Liver (tissue), 9 donors: ENCODE data around the gene PRPF40B. TPM values are rescaled to one million over a fixed set of nuclear protein-coding genes. Genes with fewer than 3 reads are reported as not detected.

Experiments used
- DNase-seq: peaks from one replicate; pipeline ENCODE4 v3.0.0-alpha.2; 2017; ENCODE audit warnings: low spot score
- H3K27ac ChIP-seq, 2 donors: one replicate each; pipeline ENCODE4 v1.7.0; 2013; ENCODE audit warnings: inconsistent platforms in 2 of 2, low read length in 2 of 2, control low read depth in 1 of 2, low read depth in 1 of 2, mild to moderate bottlenecking in 1 of 2
- H3K27me3 ChIP-seq, 4 donors: one replicate each; pipeline versions ENCODE4 v1.6.1 to v1.7.0; 2013; ENCODE audit warnings: low read length in 3 of 4, inconsistent platforms in 1 of 4, mild to moderate bottlenecking in 1 of 4, moderate library complexity in 1 of 4; ENCODE audit not compliant: control insufficient read depth in 4 of 4, insufficient read depth in 4 of 4
- H3K36me3 ChIP-seq, 4 donors: one replicate each; pipeline versions ENCODE4 v1.6.1 to v1.7.0; 2013; ENCODE audit warnings: low read length in 3 of 4, mild to moderate bottlenecking in 3 of 4, low read depth in 1 of 4, moderate library complexity in 1 of 4; ENCODE audit not compliant: control insufficient read depth in 4 of 4, insufficient read depth in 3 of 4
- H3K4me1 ChIP-seq, 4 donors: one replicate each; pipeline versions ENCODE4 v1.6.1 to v1.7.0; 2013; ENCODE audit warnings: low read length in 3 of 4, mild to moderate bottlenecking in 3 of 4, moderate library complexity in 1 of 4; ENCODE audit not compliant: control insufficient read depth in 4 of 4, insufficient read depth in 4 of 4
- H3K4me3 ChIP-seq, 3 donors: one replicate each; pipeline versions ENCODE4 v1.6.1 to v1.7.0; 2013; ENCODE audit warnings: low read length in 3 of 3, control low read depth in 1 of 3, low read depth in 1 of 3, mild to moderate bottlenecking in 1 of 3
- H3K9ac ChIP-seq, 2 donors: one replicate each; pipeline ENCODE4 v1.7.0; 2013; ENCODE audit warnings: low read length in 2 of 2, mild to moderate bottlenecking in 2 of 2, moderate library complexity in 2 of 2, control low read depth in 1 of 2, low read depth in 1 of 2
- H3K9me3 ChIP-seq, 4 donors: one replicate each; pipeline versions ENCODE4 v1.6.1 to v1.7.0; 2013; ENCODE audit warnings: low read length in 3 of 4; ENCODE audit not compliant: control insufficient read depth in 4 of 4
- FOXA1 ChIP-seq: IDR thresholded peaks from 2 replicates; pipeline ENCODE4 v1.6.1; 2016; ENCODE audit warnings: antibody characterized with exemption
- FOXA2 ChIP-seq: IDR thresholded peaks from 2 replicates; pipeline ENCODE4 v1.6.1; 2016; ENCODE audit warnings: antibody characterized with exemption
- GABPA ChIP-seq, 2 donors: IDR thresholded peaks in 1 of 2; conservative IDR thresholded peaks in 1 of 2; 2 replicates each; pipeline ENCODE4 v1.6.1; 2016; ENCODE audit warnings: antibody characterized with exemption in 2 of 2, mild to moderate bottlenecking in 1 of 2, moderate library complexity in 1 of 2
- HNF4A ChIP-seq, 2 donors: conservative IDR thresholded peaks; 2 replicates each; pipeline ENCODE4 v1.6.1; 2016; ENCODE audit warnings: antibody characterized with exemption in 2 of 2, mild to moderate bottlenecking in 2 of 2
- JUND ChIP-seq, 2 donors: IDR thresholded peaks; 2 replicates each; pipeline ENCODE4 v1.6.1; 2016; ENCODE audit warnings: antibody characterized with exemption in 2 of 2
- NR2F2 ChIP-seq: IDR thresholded peaks from 2 replicates; pipeline ENCODE4 v1.6.1; 2016; ENCODE audit warnings: antibody characterized with exemption
- RAD21 ChIP-seq, 2 donors: IDR thresholded peaks; 2 replicates each; pipeline ENCODE4 v1.6.1; 2016; ENCODE audit warnings: antibody characterized with exemption in 2 of 2, mild to moderate bottlenecking in 2 of 2
- TAF1 ChIP-seq: conservative IDR thresholded peaks from 2 replicates; pipeline ENCODE4 v1.6.1; 2016; ENCODE audit warnings: antibody characterized with exemption, mild to moderate bottlenecking
- ZBTB33 ChIP-seq: IDR thresholded peaks from 2 replicates; pipeline ENCODE4 v1.6.1; 2016; ENCODE audit warnings: antibody characterized with exemption
- WGBS: extraction: QIAGEN DNeasy Blood & Tissue Kit; methylation state at CpG from one replicate; pipeline ENCODE4 v1.1.7; 2013; 5-methylcytosine and 5-hydroxymethylcytosine counted together
- polyA plus RNA-seq, 2 donors: library from polyadenylated mRNA; stranded (reverse) in 1 of 2; unstranded in 1 of 2; fragments of 200-250 nt in 1 of 2; fragments of >200 nt in 1 of 2; fragmentation: Nextera tagmentation in 1 of 2; extraction: Ambion mirVana in 1 of 2; gene quantifications; one replicate each; pipeline versions ENCODE4 v1.2.1 to v1.2.3, GENCODE V29; 2013 to 2015
- total RNA-seq, 2 donors: library from RNA; depleted of rRNA; stranded (reverse); fragments of >200 nt; gene quantifications; one replicate each; pipeline ENCODE4 v1.2.3, GENCODE V29; 2014
- TF ChIP-seq, protein P1 (sequence below): IDR thresholded peaks from 2 replicates; pipeline ENCODE4 v1.6.1; 2016; ENCODE audit warnings: antibody characterized with exemption
- TF ChIP-seq, protein P2 (sequence below): IDR thresholded peaks from 2 replicates; pipeline ENCODE4 v1.6.1; 2016; ENCODE audit warnings: antibody characterized with exemption, mild to moderate bottlenecking
- donor health status: healthy.
- donor health status: healthy.
- donor health status: healthy.
- donor health status: healthy.
- donor health status: healthy.

Gene PRPF40B
- total and polyA plus RNA-seq, 4 donors: 2.4 to 4.8 (median 3.9) TPM

- TF ChIP-seq GABPA (IDR thresholded peaks at IDR 0.05 in 1 of 2, conservative IDR thresholded peaks at IDR 0.05 in 1 of 2) (no peak), TAF1 (no peak), RAD21 (IDR thresholded peaks at IDR 0.05) (no peak)
- Histone ChIP-seq H3K27ac (no peak overlapping the region), H3K4me1 (no peaks in the 10 kb centered on the region), H3K9me3 (no peaks in the 10 kb centered on the region), H3K36me3 (peaks cover 0 to 2% (median 0%) of the 10 kb centered on the region in 4 donors), H3K9ac (no peak overlapping the region), H3K27me3 (no peaks in the 10 kb centered on the region), H3K4me3 (no peak overlapping the region)
- no peak for DNase-seq
- 91% methylated on average over 6 of the region's 6 CpGs for WGBS
Observed at GRCh38 chr12:49631336-49631907, 8.1 kb downstream of the PRPF40B start.

- no peak for DNase-seq
- H3K4me3 ChIP-seq: no peak overlapping the region
- H3K9me3 ChIP-seq: no peaks in the 10 kb centered on the region
- H3K27me3 ChIP-seq: no peaks in the 10 kb centered on the region
- no peak overlapping the region for H3K9ac ChIP-seq
- TF ChIP-seq NR2F2 (no peak), ZBTB33 (no peak), JUND (IDR thresholded peaks at IDR 0.05) (no peak), RAD21 (IDR thresholded peaks at IDR 0.05) (no peak), GABPA (IDR thresholded peaks at IDR 0.05 in 1 of 2, conservative IDR thresholded peaks at IDR 0.05 in 1 of 2) (no peak), FOXA1 (no peak), HNF4A (conservative IDR thresholded peaks at IDR 0.05) (no peak), FOXA2 (no peak)
- TF ChIP-seq, protein P1, sequence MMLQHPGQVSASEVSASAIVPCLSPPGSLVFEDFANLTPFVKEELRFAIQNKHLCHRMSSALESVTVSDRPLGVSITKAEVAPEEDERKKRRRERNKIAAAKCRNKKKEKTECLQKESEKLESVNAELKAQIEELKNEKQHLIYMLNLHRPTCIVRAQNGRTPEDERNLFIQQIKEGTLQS: no peak
- TF ChIP-seq, protein P2, sequence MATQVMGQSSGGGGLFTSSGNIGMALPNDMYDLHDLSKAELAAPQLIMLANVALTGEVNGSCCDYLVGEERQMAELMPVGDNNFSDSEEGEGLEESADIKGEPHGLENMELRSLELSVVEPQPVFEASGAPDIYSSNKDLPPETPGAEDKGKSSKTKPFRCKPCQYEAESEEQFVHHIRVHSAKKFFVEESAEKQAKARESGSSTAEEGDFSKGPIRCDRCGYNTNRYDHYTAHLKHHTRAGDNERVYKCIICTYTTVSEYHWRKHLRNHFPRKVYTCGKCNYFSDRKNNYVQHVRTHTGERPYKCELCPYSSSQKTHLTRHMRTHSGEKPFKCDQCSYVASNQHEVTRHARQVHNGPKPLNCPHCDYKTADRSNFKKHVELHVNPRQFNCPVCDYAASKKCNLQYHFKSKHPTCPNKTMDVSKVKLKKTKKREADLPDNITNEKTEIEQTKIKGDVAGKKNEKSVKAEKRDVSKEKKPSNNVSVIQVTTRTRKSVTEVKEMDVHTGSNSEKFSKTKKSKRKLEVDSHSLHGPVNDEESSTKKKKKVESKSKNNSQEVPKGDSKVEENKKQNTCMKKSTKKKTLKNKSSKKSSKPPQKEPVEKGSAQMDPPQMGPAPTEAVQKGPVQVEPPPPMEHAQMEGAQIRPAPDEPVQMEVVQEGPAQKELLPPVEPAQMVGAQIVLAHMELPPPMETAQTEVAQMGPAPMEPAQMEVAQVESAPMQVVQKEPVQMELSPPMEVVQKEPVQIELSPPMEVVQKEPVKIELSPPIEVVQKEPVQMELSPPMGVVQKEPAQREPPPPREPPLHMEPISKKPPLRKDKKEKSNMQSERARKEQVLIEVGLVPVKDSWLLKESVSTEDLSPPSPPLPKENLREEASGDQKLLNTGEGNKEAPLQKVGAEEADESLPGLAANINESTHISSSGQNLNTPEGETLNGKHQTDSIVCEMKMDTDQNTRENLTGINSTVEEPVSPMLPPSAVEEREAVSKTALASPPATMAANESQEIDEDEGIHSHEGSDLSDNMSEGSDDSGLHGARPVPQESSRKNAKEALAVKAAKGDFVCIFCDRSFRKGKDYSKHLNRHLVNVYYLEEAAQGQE: no peak
- no peaks in the 10 kb centered on the region for H3K4me1 ChIP-seq
- peaks cover 0 to 2% (median 0%) of the 10 kb centered on the region in 4 donors for H3K36me3 ChIP-seq
- 95% methylated on average over 9 of the region's 9 CpGs for WGBS
- H3K27ac ChIP-seq: no peak overlapping the region
Observed at GRCh38 chr12:49632401-49632800, 9.0 kb downstream of the PRPF40B start.
